BLaER1 (cell line): ENCODE measurements around the gene IRX6.
A peak's percentile ranks its signal among the peaks of the same experiment; 100 is the strongest.

Experiments used
- H3K27ac ChIP-seq: shearing (Covaris generic); formaldehyde crosslinking; 2 replicates; pipeline ENCODE4 v1.8.1; 2022
- H3K27me3 ChIP-seq: shearing (Covaris generic); formaldehyde crosslinking; 2 replicates; pipeline ENCODE4 v1.8.1; 2022
- H3K36me3 ChIP-seq: shearing (Covaris generic); formaldehyde crosslinking; 2 replicates; pipeline ENCODE4 v1.8.1; 2022
- H3K4me1 ChIP-seq: shearing (Covaris generic); formaldehyde crosslinking; 2 replicates; pipeline ENCODE4 v1.8.1; 2022
- H3K4me2 ChIP-seq: shearing (Covaris generic); formaldehyde crosslinking; 2 replicates; pipeline ENCODE4 v1.8.1; 2022
- H3K4me3 ChIP-seq: shearing (Covaris generic); formaldehyde crosslinking; 2 replicates; pipeline ENCODE4 v1.8.1; 2022
- H3K9ac ChIP-seq: shearing (Covaris generic); formaldehyde crosslinking; 2 replicates; pipeline ENCODE4 v1.8.1; 2022
- H3K9me3 ChIP-seq: shearing (Covaris generic); formaldehyde crosslinking; 2 replicates; pipeline ENCODE4 v1.8.1; 2022
- H4K20me1 ChIP-seq: shearing (Covaris generic); formaldehyde crosslinking; 2 replicates; pipeline ENCODE4 v1.8.1; 2022
- Cebpa-rat ChIP-seq: shearing (Covaris generic); IDR thresholded peaks from 2 replicates; pipeline ENCODE4 v1.8.1; 2022

The IRX6 gene

DNA sequence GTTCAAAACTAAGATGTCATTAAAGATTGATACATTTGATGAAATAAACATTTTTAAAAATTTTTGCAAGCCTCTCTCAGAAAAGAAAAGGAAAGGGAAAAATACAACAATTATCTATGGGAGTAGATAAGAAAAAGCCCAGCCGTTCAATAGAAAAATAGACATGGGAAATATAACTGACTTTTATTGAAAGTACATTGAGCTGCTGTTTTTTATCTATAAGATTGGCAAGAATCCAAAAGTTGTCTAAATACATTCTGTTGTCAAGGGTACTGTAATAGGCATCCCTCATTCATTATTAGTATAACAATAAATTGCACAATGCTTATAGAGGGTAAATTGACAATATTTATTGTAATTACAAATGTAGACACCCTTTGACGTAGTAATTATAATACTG lies 38.4 kb upstream of the IRX6 start:
- H3K4me3 ChIP-seq = no peak overlapping the region
- no peaks in the 10 kb centered on the region for H3K36me3 ChIP-seq
- H3K9me3 ChIP-seq = peaks cover 15% of the 10 kb centered on the region
- H3K9ac ChIP-seq = no peak overlapping the region
- H4K20me1 ChIP-seq = no peaks in the 10 kb centered on the region
- no peaks in the 10 kb centered on the region for H3K27me3 ChIP-seq
- peaks cover 5% of the 10 kb centered on the region for H3K4me1 ChIP-seq
- no peak overlapping the region for H3K27ac ChIP-seq
- H3K4me2 ChIP-seq = no peak overlapping the region
- TF ChIP-seq Cebpa-rat = no peak

GRCh38 chr16:55289353-55289752 lies 34.6 kb upstream of the IRX6 start:
- Histone ChIP-seq H3K27me3 (no peaks in the 10 kb centered on the region), H4K20me1 (no peaks in the 10 kb centered on the region), H3K27ac (no peak overlapping the region), H3K4me1 (peaks cover 2% of the 10 kb centered on the region; the same call in 1 of the 2 replicates), H3K36me3 (no peaks in the 10 kb centered on the region), H3K4me3 (no peak overlapping the region), H3K4me2 (no peak overlapping the region), H3K9ac (no peak overlapping the region), H3K9me3 (peaks cover 15% of the 10 kb centered on the region)
- TF ChIP-seq Cebpa-rat = no peak

DNA sequence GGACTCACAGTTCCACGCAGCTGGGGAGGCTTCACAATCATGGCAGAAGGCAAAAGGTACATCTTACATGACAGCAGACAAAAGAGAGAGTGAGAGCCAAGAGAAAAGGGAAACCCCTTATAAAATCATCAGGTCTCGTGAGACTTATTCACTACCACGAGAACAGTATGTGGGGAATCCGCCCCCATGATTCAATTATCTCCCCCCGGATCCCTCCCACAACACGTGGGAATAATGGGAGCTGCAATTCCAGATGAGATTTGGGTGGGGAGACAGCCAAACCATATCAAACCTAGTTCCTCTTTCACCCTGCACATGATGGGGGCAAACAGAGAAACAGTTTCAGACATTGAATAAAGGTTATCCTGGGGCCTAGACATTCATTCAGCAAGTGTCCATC lies 32.2 kb upstream of the IRX6 start:
- H3K9me3 ChIP-seq = peaks cover 15% of the 10 kb centered on the region
- no peak overlapping the region for H3K4me2 ChIP-seq
- TF ChIP-seq Cebpa-rat = no peak
- H3K27me3 ChIP-seq = no peaks in the 10 kb centered on the region
- H3K9ac ChIP-seq = no peak overlapping the region
- H3K4me3 ChIP-seq = no peak overlapping the region
- no peak overlapping the region for H3K27ac ChIP-seq
- H4K20me1 ChIP-seq = no peaks in the 10 kb centered on the region
- peaks cover 12% of the 10 kb centered on the region for H3K4me1 ChIP-seq
- H3K36me3 ChIP-seq = no peaks in the 10 kb centered on the region

DNA sequence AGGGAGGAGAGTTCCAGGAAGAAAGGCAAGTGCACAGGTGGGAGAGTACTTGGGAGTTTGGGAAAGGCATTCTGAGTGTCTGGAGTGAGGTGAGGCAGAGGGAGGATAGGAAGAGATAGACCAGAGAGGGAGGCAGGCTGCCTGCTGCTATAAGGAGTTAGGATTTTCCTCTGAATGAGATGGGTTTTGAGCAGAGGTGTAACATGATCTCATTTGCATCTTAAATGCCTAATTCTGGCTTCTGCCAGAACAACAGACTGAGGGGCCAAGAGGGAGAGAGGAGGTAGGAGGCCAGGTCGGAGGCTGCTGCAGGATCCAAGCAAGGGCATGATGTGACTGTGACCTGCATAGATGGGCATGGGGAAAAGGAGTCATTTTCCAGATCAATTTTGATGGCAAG lies 31.5 kb upstream of the IRX6 start:
- TF ChIP-seq Cebpa-rat = no peak
- no peak overlapping the region for H3K4me2 ChIP-seq
- H3K27me3 ChIP-seq = no peaks in the 10 kb centered on the region
- H4K20me1 ChIP-seq = no peaks in the 10 kb centered on the region
- H3K9me3 ChIP-seq = peaks cover 19% of the 10 kb centered on the region
- no peak overlapping the region for H3K9ac ChIP-seq
- peaks cover 12% of the 10 kb centered on the region for H3K4me1 ChIP-seq
- H3K4me3 ChIP-seq = no peak overlapping the region
- no peaks in the 10 kb centered on the region for H3K36me3 ChIP-seq
- no peak overlapping the region for H3K27ac ChIP-seq

GRCh38 chr16:55294129-55294528 lies 29.9 kb upstream of the IRX6 start:
- TF ChIP-seq Cebpa-rat = no peak
- H3K27ac ChIP-seq = no peak overlapping the region
- H3K9ac ChIP-seq = no peak overlapping the region
- H3K4me3 ChIP-seq = no peak overlapping the region
- H3K9me3 ChIP-seq = peaks cover 11% of the 10 kb centered on the region; the same call in 1 of the 2 replicates
- H4K20me1 ChIP-seq = no peaks in the 10 kb centered on the region
- H3K4me1 ChIP-seq = peaks cover 12% of the 10 kb centered on the region
- no peaks in the 10 kb centered on the region for H3K36me3 ChIP-seq
- H3K4me2 ChIP-seq = 0 out of 2 replicates have a peak overlapping the region, but pooled peaks have one; percentile 21
- no peaks in the 10 kb centered on the region for H3K27me3 ChIP-seq

DNA sequence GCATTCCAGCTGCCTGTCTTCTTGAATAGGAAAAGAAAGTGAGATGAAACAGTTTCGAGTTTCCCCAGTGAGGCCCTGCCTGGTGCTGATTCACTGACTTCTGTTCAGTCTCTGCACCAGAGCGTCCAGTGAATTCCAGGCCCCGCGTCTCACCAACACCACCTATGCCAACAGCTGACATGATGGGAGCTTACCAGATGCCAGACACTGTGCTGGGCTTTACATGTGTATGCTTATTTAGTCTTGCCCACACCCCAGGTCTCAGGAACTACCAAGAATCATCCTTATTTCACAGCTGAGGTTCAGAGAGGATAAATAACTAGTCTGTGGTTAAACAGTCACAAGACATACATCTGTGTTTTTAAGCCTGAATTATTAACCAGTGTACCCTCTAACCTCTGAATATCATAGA lies 29.1 kb upstream of the IRX6 start:
- Histone ChIP-seq H3K27ac (no peak overlapping the region), H3K4me1 (peaks cover 12% of the 10 kb centered on the region), H4K20me1 (no peaks in the 10 kb centered on the region), H3K4me2 (peak overlapping the region; percentile 21), H3K4me3 (no peak overlapping the region), H3K9ac (no peak overlapping the region; the same call in 1 of the 2 replicates), H3K36me3 (no peaks in the 10 kb centered on the region), H3K9me3 (peaks cover 9% of the 10 kb centered on the region; the same call in 1 of the 2 replicates), H3K27me3 (no peaks in the 10 kb centered on the region)
- no peak for TF ChIP-seq Cebpa-rat

DNA sequence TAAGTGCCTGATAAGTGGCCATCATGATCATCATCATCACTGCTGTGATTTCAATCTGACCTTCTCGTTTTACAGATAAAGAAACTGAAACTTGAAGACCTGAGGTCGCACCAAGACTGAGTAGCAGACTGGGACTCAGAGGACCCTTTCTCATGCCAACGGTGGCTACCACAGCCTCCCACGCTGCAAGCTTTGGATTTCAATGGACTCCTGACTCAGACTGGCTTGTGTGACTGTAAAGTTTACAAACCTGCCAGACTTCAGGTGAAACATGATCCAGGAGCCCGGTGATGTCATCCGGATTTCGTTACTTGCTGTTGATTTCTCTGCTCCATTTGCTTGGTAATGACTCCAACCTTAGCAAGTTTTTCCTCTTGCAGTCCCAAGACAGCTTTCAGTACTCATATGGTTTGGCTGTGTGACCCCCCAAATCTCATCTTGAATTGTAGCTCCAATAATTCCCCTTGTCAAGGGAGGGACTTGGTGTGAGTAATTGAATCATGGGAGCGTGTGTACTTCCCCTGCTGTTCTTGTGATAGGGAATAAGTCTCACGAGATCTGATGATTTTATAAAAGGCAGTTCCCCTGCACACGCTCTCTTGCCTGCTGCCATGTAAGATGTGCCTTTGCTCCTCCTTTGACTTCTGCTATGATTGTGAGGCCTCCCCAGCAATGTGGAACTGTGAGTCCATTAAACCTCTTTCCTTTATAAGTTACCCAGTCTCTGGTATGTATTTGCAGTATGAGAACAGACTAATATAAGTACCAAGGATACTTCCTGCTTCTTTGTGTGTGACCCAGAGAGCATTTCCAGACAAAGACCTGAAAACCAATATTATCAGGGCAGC lies 26.7 kb upstream of the IRX6 start:
- H3K27me3 ChIP-seq = no peaks in the 10 kb centered on the region
- H3K27ac ChIP-seq = no peak overlapping the region
- no peaks in the 10 kb centered on the region for H4K20me1 ChIP-seq
- TF ChIP-seq Cebpa-rat = no peak
- H3K9ac ChIP-seq = no peak overlapping the region
- peaks cover 12% of the 10 kb centered on the region for H3K4me1 ChIP-seq
- no peak overlapping the region for H3K4me2 ChIP-seq
- no peak overlapping the region for H3K4me3 ChIP-seq
- peaks cover 9% of the 10 kb centered on the region; the same call in 1 of the 2 replicates for H3K9me3 ChIP-seq
- no peaks in the 10 kb centered on the region for H3K36me3 ChIP-seq

- Histone ChIP-seq H4K20me1 (no peaks in the 10 kb centered on the region), H3K27ac (no peak overlapping the region), H3K27me3 (no peaks in the 10 kb centered on the region), H3K9me3 (peaks cover 9% of the 10 kb centered on the region; the same call in 1 of the 2 replicates), H3K36me3 (no peaks in the 10 kb centered on the region), H3K4me1 (peaks cover 12% of the 10 kb centered on the region), H3K9ac (no peak overlapping the region), H3K4me2 (no peak overlapping the region), H3K4me3 (no peak overlapping the region)
- TF ChIP-seq Cebpa-rat = no peak
Observed at GRCh38 chr16:55297910-55298479, 26.0 kb upstream of the IRX6 start.

GRCh38 chr16:55301385-55302008 lies 22.5 kb upstream of the IRX6 start:
- H3K4me1 ChIP-seq = no peaks in the 10 kb centered on the region
- H3K27ac ChIP-seq = no peak overlapping the region
- H3K36me3 ChIP-seq = no peaks in the 10 kb centered on the region
- H3K4me2 ChIP-seq = no peak overlapping the region
- no peak overlapping the region for H3K4me3 ChIP-seq
- H3K9me3 ChIP-seq = peaks cover 9% of the 10 kb centered on the region; the same call in 1 of the 2 replicates
- H3K27me3 ChIP-seq = no peaks in the 10 kb centered on the region
- no peak for TF ChIP-seq Cebpa-rat
- no peak overlapping the region for H3K9ac ChIP-seq
- H4K20me1 ChIP-seq = no peaks in the 10 kb centered on the region

DNA sequence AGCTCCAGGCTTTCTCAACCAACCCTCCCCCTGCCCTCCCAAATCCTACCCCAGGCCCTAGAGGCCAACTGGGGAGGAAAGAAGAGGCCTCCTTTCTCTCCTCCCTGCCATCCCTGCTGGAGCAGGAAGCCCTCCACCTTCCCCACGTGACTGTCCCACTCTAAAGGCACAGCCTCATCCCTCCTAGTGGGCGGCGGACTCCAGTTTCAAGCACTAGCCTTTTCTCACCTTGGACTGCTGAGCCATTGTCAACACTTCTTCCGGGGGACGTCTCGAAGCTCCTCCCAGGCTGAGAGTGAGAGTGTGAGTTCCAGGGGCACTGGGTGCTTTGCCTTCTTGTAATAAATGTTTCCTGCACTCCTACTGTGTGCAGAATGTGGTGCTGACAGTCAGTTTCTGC lies 21.4 kb upstream of the IRX6 start:
- Histone ChIP-seq H3K4me1 (no peaks in the 10 kb centered on the region), H3K9ac (no peak overlapping the region), H3K4me2 (no peak overlapping the region), H3K4me3 (no peak overlapping the region), H3K36me3 (no peaks in the 10 kb centered on the region), H4K20me1 (no peaks in the 10 kb centered on the region), H3K27ac (no peak overlapping the region), H3K9me3 (0 out of 2 replicates have a peak, but pooled peaks cover 2% of the 10 kb centered on the region), H3K27me3 (no peaks in the 10 kb centered on the region)
- no peak for TF ChIP-seq Cebpa-rat
